SK-N-SH (cell line): ENCODE results near the gene MLXIP. TPM values are rescaled to one million over a fixed set of nuclear protein-coding genes. Genes with fewer than 3 reads are reported as not detected.

Source experiments
- CTCF ChIA-PET: fragments of 300-600, 350-600 bp; formaldehyde crosslinking; extraction: SDS; loops from one replicate; lab custom pipeline; 2021; lab: Yijun Ruan, JAX
- POLR2A ChIA-PET: fragments of 350-600 bp; sonication (Branson Sonifier 250); formaldehyde crosslinking; extraction: SDS; loops from one replicate; lab custom pipeline; 2020; ENCODE audit warnings: antibody characterized with exemption, inconsistent platforms; lab: Yijun Ruan, JAX
- DNase-seq: peaks from one replicate; pipeline ENCODE4 v3.0.0; 2012
- H2AFZ ChIP-seq: fragments of 200-600 bp; sonication (generic); 2 replicates; pipeline ENCODE4 v1.8.1; 2016; ENCODE audit warnings: antibody characterized with exemption, mild to moderate bottlenecking, low read depth
- H3F3A ChIP-seq: fragments of 200-600 bp; sonication (generic); replicated peaks from 2 replicates; pipeline ENCODE3; 2016; ENCODE audit warnings: antibody characterized with exemption, mild to moderate bottlenecking; ENCODE audit not compliant: insufficient read depth
- H3K27ac ChIP-seq, 2 experiments: fragments of 200-500 bp in 1 of 2; fragments of 200-600 bp in 1 of 2; sonication (Bioruptor generic) in 1 of 2; sonication (generic), shearing (Covaris generic) in 1 of 2; 2 replicates each; pipeline versions ENCODE4 v1.5.1 to v1.6.1; 2014 to 2016; ENCODE audit warnings: low read depth in 2 of 2, inconsistent platforms in 1 of 2, low read length in 1 of 2, mild to moderate bottlenecking in 1 of 2, mixed read lengths in 1 of 2
- H3K27me3 ChIP-seq: fragments of 200-600 bp; sonication (generic), shearing (Covaris generic); 2 replicates; pipeline ENCODE4 v1.6.1; 2016; ENCODE audit warnings: mixed run types; ENCODE audit not compliant: insufficient read depth
- H3K36me3 ChIP-seq, 2 experiments: fragments of 200-500 bp in 1 of 2; fragments of 200-600 bp in 1 of 2; sonication (Bioruptor generic) in 1 of 2; sonication (generic) in 1 of 2; replicated peaks in 1 of 2; 2 replicates each; pipeline versions ENCODE3 to v1.5.1; 2014 to 2016; ENCODE audit warnings: low read length in 1 of 2, mild to moderate bottlenecking in 1 of 2; ENCODE audit not compliant: insufficient read depth in 2 of 2, control insufficient read depth in 1 of 2
- H3K4me1 ChIP-seq, 2 experiments: fragments of 200-500 bp in 1 of 2; fragments of 200-600 bp in 1 of 2; sonication (Bioruptor generic) in 1 of 2; sonication (generic), shearing (Covaris generic) in 1 of 2; 2 replicates each; pipeline versions ENCODE4 v1.5.1 to v1.6.1; 2014 to 2016; ENCODE audit warnings: low read depth in 1 of 2, low read length in 1 of 2, mixed run types in 1 of 2; ENCODE audit not compliant: insufficient read depth in 2 of 2, control insufficient read depth in 1 of 2
- H3K4me2 ChIP-seq: fragments of 200-600 bp; sonication (generic), shearing (Covaris generic); 2 replicates; pipeline ENCODE4 v1.6.1; 2017; ENCODE audit warnings: mixed run types
- H3K4me3 ChIP-seq, 2 experiments: fragments of 200-500 bp in 1 of 2; fragments of 200-600 bp in 1 of 2; sonication (Bioruptor generic) in 1 of 2; sonication (generic), shearing (Covaris generic) in 1 of 2; 2 replicates each; pipeline versions ENCODE4 v1.5.1 to v1.8.1; 2014 to 2016; ENCODE audit warnings: low read depth in 2 of 2, inconsistent platforms in 1 of 2, low read length in 1 of 2, mild to moderate bottlenecking in 1 of 2, mixed read lengths in 1 of 2, moderate library complexity in 1 of 2
- H3K79me2 ChIP-seq: fragments of 200-600 bp; sonication (generic); 2 replicates; pipeline ENCODE4 v1.8.1; 2017; ENCODE audit warnings: mild to moderate bottlenecking; ENCODE audit not compliant: insufficient read depth
- H3K9ac ChIP-seq: fragments of 200-600 bp; sonication (generic); 2 replicates; pipeline ENCODE4 v1.6.1; 2017; ENCODE audit warnings: mixed run types
- H3K9me2 ChIP-seq: fragments of 200-600 bp; sonication (generic); 2 replicates; pipeline ENCODE4 v1.6.1; 2017; ENCODE audit warnings: mixed run types
- H3K9me3 ChIP-seq: fragments of 200-600 bp; sonication (generic); 2 replicates; pipeline ENCODE4 v1.6.1; 2017; ENCODE audit warnings: mixed run types, mild to moderate bottlenecking, moderate library complexity
- H4K20me1 ChIP-seq: fragments of 200-600 bp; sonication (generic); 2 replicates; pipeline ENCODE4 v1.6.1; 2017; ENCODE audit warnings: mild to moderate bottlenecking, mixed run types; ENCODE audit not compliant: insufficient read depth
- EZH2phosphoT487 ChIP-seq: fragments of 200-600 bp; sonication (generic); IDR thresholded peaks from 2 replicates; pipeline ENCODE4 v1.6.1; 2017; ENCODE audit warnings: low read depth, mixed run types, mild to moderate bottlenecking, antibody characterized with exemption, moderate library complexity, borderline replicate concordance
- FOSL2 ChIP-seq: IDR thresholded peaks from 2 replicates; pipeline ENCODE4 v1.4.0; 2012; ENCODE audit warnings: low read depth, mild to moderate bottlenecking, moderate library complexity, borderline replicate concordance
- JUND ChIP-seq: IDR thresholded peaks from 2 replicates; pipeline ENCODE4 v1.4.0; 2012
- MEF2A ChIP-seq: IDR thresholded peaks from 2 replicates; pipeline ENCODE4 v1.4.0; 2012; ENCODE audit warnings: low read depth, borderline replicate concordance
- RAD21 ChIP-seq: IDR thresholded peaks from 2 replicates; pipeline ENCODE4 v1.6.1; 2012; ENCODE audit warnings: mild to moderate bottlenecking, low read length
- SIN3A ChIP-seq: IDR thresholded peaks from 2 replicates; pipeline ENCODE4 v1.6.1; 2012; ENCODE audit warnings: low read depth, mild to moderate bottlenecking, low read length, moderate library complexity, borderline replicate concordance
- TCF12 ChIP-seq: IDR thresholded peaks from 2 replicates; pipeline ENCODE4 v1.4.0; 2012
- WGBS: methylation state at CpG from one replicate; pipeline ENCODE4 v1.1.6; 2017; ENCODE audit warnings: low lambda C conversion rate; 5-methylcytosine and 5-hydroxymethylcytosine counted together
- polyA plus RNA-seq, 3 experiments: library from polyadenylated mRNA; depleted of rRNA; stranded (reverse); fragments of >200 nt; gene quantifications; 2 replicates each; pipeline ENCODE4 v1.2.3, GENCODE V29; 2012
- TF ChIP-seq, protein P1 (sequence below): IDR thresholded peaks from 2 replicates; pipeline ENCODE4; 2012
- TF ChIP-seq, protein P2 (sequence below): fragments of 200-600 bp; sonication (generic); IDR thresholded peaks from 2 replicates; pipeline ENCODE4 v1.6.1; 2017; ENCODE audit warnings: antibody characterized with exemption, mild to moderate bottlenecking, moderate library complexity
- TF ChIP-seq, protein P3 (sequence below): IDR thresholded peaks from 2 replicates; pipeline ENCODE4 v1.4.0; 2012; ENCODE audit warnings: low read depth, borderline replicate concordance

MLXIP gene
- polyA plus RNA-seq, 1 of the 3 experiments (the other 2 are of a cell fraction), result 11.0 TPM

DNA sequence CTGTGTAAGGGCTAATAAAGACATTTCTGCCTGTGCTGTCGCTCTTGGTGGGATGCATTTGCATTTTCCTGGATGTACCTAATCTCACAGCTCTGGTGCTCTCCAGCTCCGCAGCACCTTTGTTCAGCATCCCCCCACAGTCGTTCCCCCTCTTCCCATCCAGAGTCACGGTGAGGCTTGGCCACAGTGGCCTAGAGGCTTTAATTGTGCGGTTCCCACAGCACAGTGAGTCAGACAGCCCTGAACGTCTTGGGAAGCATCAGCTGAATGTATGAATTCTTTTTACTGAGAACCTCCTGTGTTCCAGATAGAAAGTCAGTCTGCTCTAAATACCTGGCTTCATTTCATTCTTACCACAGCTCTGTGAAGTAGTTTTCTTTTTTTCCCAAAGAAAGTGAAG lies 28.7 kb downstream of the MLXIP start:
- DNase-seq, result no peak
- 48% methylated on average over 6 of the region's 6 CpGs for WGBS
- Histone ChIP-seq H3F3A (peaks cover 19% of the 10 kb centered on the region), H3K4me1 (peaks cover 2 to 33% of the 10 kb centered on the region in 2 experiments; a peak in 3 of 4 replicates), H2AFZ (no peak overlapping the region), H3K4me3 (no peak overlapping the region), H3K36me3 (no peaks in the 10 kb centered on the region), H3K4me2 (peak overlapping the region; percentile 54), H3K9ac (peak overlapping the region; percentile 26; the same call in 1 of the 2 replicates), H3K27me3 (no peaks in the 10 kb centered on the region), H4K20me1 (peaks cover 46% of the 10 kb centered on the region), H3K79me2 (peaks cover 98% of the 10 kb centered on the region), H3K9me3 (no peaks in the 10 kb centered on the region), H3K27ac (peak overlapping the region in 1 of 2 experiments; percentile 83; a peak in 2 of 4 replicates), H3K9me2 (no peaks in the 10 kb centered on the region)
- TF ChIP-seq SIN3A (no peak), FOSL2 (peak; percentile 63; the same call in 1 of the 2 replicates)
- ChIA-PET POLR2A (no interaction called here), CTCF (interaction anchor here (1.0 to 7.1 kb wide), 4 partner anchors 16 to 84 kb away, joined by 3 to 34 read pairs (median 11); no protein-coding TSS in a partner anchor)

DNA sequence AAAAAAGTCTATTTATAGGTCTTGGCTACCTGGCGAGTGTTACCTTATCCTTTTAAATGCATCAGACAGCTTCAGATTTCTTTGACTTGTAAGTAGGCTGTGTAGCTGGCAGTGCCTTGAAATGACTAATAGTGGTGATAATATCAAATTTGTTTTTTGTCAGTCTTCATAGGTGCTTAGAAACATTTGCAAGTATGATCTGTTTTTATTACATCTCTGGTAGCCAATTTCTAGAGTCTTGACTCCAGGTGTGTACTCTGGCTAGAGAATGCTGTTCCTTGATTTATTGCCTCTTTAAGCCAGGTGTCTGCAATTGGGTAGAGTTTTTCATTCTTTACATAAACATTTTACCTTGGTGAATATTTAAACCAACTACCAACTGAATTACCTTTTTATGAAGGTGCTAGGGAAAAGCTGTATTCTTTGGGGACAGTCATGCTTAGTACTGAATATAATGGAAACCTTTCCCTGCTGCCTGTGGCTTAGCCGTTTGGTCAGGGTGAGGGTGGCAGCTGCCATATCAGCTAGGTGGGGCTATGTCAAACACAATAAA lies 32.6 kb downstream of the MLXIP start:
- Histone ChIP-seq H4K20me1 (peaks cover 24% of the 10 kb centered on the region), H3K79me2 (peaks cover 97% of the 10 kb centered on the region), H3K27me3 (no peaks in the 10 kb centered on the region), H3F3A (peaks cover 24% of the 10 kb centered on the region), H3K9me3 (no peaks in the 10 kb centered on the region), H3K4me1 (peaks cover 0 to 33% of the 10 kb centered on the region in 2 experiments; a peak in 3 of 4 replicates), H3K36me3 (peaks cover 0 to 7% of the 10 kb centered on the region in 2 experiments), H2AFZ (no peak overlapping the region), H3K9me2 (no peaks in the 10 kb centered on the region), H3K9ac (no peak overlapping the region), H3K4me3 (no peak overlapping the region), H3K27ac (peak overlapping the region in 1 of 2 experiments; percentile 55; a peak in 2 of 4 replicates), H3K4me2 (no peak overlapping the region)
- POLR2A ChIA-PET, result interaction anchor here (0.6 kb wide), 1 partner anchor 244 kb away, joined by 3 read pairs; no protein-coding TSS in a partner anchor
- CTCF ChIA-PET, result interaction anchor here (0.8 to 7.1 kb wide), 6 partner anchors 12 to 289 kb away, joined by 3 to 34 read pairs (median 7); no protein-coding TSS in a partner anchor
- WGBS, result 54% methylated on average over 2 of the region's 2 CpGs
- DNase-seq, result no peak
- peak; percentile 55 for TF ChIP-seq TCF12
- TF ChIP-seq, protein P1, sequence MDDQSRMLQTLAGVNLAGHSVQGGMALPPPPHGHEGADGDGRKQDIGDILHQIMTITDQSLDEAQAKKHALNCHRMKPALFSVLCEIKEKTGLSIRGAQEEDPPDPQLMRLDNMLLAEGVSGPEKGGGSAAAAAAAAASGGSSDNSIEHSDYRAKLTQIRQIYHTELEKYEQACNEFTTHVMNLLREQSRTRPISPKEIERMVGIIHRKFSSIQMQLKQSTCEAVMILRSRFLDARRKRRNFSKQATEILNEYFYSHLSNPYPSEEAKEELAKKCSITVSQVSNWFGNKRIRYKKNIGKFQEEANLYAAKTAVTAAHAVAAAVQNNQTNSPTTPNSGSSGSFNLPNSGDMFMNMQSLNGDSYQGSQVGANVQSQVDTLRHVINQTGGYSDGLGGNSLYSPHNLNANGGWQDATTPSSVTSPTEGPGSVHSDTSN, result peak; percentile 34; the same call in 1 of the 2 replicates
- TF ChIP-seq EZH2phosphoT487, result no peak
- TF ChIP-seq JUND, result 0 out of 2 replicates have a peak, but pooled peaks have one; percentile 13
- TF ChIP-seq, all 33 proteins: peak for 3

DNA sequence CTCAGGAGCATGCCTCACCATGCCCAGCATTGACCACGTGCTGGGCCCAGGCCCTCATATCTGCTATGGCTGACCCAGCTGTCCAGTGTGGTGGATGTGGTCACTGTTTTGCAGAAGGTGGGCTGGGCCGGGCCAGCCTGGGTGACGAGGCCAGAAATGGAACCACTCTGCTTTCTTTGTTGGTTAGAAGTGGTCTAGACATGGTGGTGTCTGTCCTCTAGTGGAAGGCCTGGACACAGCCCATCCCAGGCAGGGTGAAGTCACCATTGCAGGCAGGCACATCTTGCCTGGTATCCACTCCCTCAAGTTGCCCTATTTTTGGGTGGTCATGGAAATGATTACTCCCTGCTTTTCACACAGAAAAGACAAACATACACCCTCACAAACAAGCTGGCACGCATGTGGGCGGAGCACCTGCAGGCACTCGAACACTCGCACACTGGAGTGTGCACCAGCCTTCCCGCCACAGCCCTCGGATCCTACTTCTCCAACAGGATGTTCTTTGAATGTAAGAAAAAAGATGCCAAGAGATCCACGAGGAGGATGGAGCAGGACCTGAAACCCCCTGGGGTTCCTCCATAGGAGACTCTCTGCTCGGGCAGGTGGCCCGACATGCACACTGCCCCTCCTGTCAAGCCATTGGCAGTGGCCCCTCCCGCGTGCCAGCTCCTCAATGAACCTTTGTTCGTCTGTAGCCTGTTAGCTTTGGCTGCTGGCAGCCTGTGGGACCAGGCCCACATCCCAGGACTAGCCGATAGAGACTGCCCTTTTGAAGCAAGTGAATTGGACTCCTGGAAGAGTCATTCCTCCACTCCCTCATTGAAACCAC lies 38.4 kb downstream of the MLXIP start:
- H3K27ac ChIP-seq, result no peak overlapping the region
- no peaks in the 10 kb centered on the region for H3K9me3 ChIP-seq
- H4K20me1 ChIP-seq, result peaks cover 2% of the 10 kb centered on the region; the same call in 1 of the 2 replicates
- whole genome bisulfite sequencing, result 92% methylated on average over 10 of the region's 16 CpGs
- ChIA-PET CTCF (interaction anchor here (0.9 to 8.8 kb wide), 7 partner anchors 14 to 65 kb away, joined by 3 to 157 read pairs (median 3); no protein-coding TSS in a partner anchor), POLR2A (no interaction called here)
- DNase-seq, result no peak
- H3K4me1 ChIP-seq, result peaks cover 0 to 1% of the 10 kb centered on the region in 2 experiments; a peak in 1 of 4 replicates
- H3K36me3 ChIP-seq, result peaks cover 0 to 7% of the 10 kb centered on the region in 2 experiments
- H3K9me2 ChIP-seq, result no peaks in the 10 kb centered on the region
- TF ChIP-seq MEF2A (no peak), SIN3A (no peak), RAD21 (peak; percentile 22; the same call in 1 of the 2 replicates)
- TF ChIP-seq, protein P2, sequence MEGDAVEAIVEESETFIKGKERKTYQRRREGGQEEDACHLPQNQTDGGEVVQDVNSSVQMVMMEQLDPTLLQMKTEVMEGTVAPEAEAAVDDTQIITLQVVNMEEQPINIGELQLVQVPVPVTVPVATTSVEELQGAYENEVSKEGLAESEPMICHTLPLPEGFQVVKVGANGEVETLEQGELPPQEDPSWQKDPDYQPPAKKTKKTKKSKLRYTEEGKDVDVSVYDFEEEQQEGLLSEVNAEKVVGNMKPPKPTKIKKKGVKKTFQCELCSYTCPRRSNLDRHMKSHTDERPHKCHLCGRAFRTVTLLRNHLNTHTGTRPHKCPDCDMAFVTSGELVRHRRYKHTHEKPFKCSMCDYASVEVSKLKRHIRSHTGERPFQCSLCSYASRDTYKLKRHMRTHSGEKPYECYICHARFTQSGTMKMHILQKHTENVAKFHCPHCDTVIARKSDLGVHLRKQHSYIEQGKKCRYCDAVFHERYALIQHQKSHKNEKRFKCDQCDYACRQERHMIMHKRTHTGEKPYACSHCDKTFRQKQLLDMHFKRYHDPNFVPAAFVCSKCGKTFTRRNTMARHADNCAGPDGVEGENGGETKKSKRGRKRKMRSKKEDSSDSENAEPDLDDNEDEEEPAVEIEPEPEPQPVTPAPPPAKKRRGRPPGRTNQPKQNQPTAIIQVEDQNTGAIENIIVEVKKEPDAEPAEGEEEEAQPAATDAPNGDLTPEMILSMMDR, result 0 out of 2 replicates have a peak, but pooled peaks have one; percentile 8
- TF ChIP-seq, protein P3, sequence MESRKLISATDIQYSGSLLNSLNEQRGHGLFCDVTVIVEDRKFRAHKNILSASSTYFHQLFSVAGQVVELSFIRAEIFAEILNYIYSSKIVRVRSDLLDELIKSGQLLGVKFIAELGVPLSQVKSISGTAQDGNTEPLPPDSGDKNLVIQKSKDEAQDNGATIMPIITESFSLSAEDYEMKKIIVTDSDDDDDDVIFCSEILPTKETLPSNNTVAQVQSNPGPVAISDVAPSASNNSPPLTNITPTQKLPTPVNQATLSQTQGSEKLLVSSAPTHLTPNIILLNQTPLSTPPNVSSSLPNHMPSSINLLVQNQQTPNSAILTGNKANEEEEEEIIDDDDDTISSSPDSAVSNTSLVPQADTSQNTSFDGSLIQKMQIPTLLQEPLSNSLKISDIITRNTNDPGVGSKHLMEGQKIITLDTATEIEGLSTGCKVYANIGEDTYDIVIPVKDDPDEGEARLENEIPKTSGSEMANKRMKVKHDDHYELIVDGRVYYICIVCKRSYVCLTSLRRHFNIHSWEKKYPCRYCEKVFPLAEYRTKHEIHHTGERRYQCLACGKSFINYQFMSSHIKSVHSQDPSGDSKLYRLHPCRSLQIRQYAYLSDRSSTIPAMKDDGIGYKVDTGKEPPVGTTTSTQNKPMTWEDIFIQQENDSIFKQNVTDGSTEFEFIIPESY, result no peak
- peaks cover 10% of the 10 kb centered on the region for H3F3A ChIP-seq
- H3K4me2 ChIP-seq, result no peak overlapping the region
- no peak overlapping the region for H3K9ac ChIP-seq
- no peak overlapping the region for H3K4me3 ChIP-seq
- H2AFZ ChIP-seq, result no peak overlapping the region
- no peaks in the 10 kb centered on the region for H3K27me3 ChIP-seq
- peaks cover 87% of the 10 kb centered on the region for H3K79me2 ChIP-seq
